Endothelial cell of umbilical vein (primary cell): ENCODE data around the gene UBE2U. TPM values are rescaled to one million over a fixed set of nuclear protein-coding genes. Genes with fewer than 3 reads are reported as not detected.

Experiments
- BruUV-seq: library from RNA; stranded (reverse); fragments of 400-500 nt; replicated peaks from 2 replicates; lab custom pipeline; 2021; lab: Mats Ljungman, UMichigan
- CTCF ChIA-PET: fragments of 300-600, 350-600 bp; sonication (Branson Sonifier 250); formaldehyde crosslinking; loops from one replicate; lab custom pipeline; 2021; ENCODE audit warnings: antibody characterized with exemption, inconsistent platforms; lab: Charles Lee
- POLR2A ChIA-PET: fragments of 300-600, 350-600 bp; sonication (Branson Sonifier 250); formaldehyde crosslinking; loops from one replicate; lab custom pipeline; 2021; ENCODE audit warnings: antibody characterized with exemption, inconsistent platforms; lab: Charles Lee
- DNase-seq: peaks from one replicate; pipeline ENCODE4 v3.0.0-alpha.2; 2011; ENCODE audit warnings: low read depth, low spot score
- FAIRE-seq: peaks from 2 replicates; lab custom pipeline; 2011; peaks lifted over from hg19 to GRCh38; lab: Jason Lieb, UNC
- H2AFZ ChIP-seq: 2 replicates; pipeline ENCODE4 v1.6.0; 2012; ENCODE audit warnings: low read depth, low read length, control low read depth, inconsistent platforms
- H3K27ac ChIP-seq: 2 replicates; pipeline ENCODE4 v1.5.1; 2011; ENCODE audit warnings: low read depth, mild to moderate bottlenecking, control low read depth, low read length, moderate library complexity; ENCODE audit not compliant: insufficient read depth
- H3K27me3 ChIP-seq, 2 experiments: 2 replicates each; pipeline versions ENCODE4 v1.6.0 to v1.6.1; 2011; ENCODE audit warnings: low read length in 2 of 2, mixed read lengths in 1 of 2; ENCODE audit not compliant: control insufficient read depth in 2 of 2, insufficient read depth in 2 of 2
- H3K36me3 ChIP-seq, 2 experiments: 2 replicates in 1 of 2; 3 replicates in 1 of 2; pipeline ENCODE4 v1.5.1; 2011; ENCODE audit warnings: low read length in 2 of 2, mild to moderate bottlenecking in 1 of 2, moderate library complexity in 1 of 2; ENCODE audit not compliant: control insufficient read depth in 2 of 2, insufficient read depth in 2 of 2; ENCODE audit errors: extremely low read depth in 1 of 2
- H3K4me1 ChIP-seq: 3 replicates; pipeline ENCODE4 v1.5.1; 2011; ENCODE audit warnings: mild to moderate bottlenecking, low read length; ENCODE audit not compliant: control insufficient read depth, insufficient read depth; ENCODE audit errors: extremely low read depth
- H3K4me2 ChIP-seq: 2 replicates; pipeline ENCODE4 v1.6.1; 2011; ENCODE audit warnings: low read length, control low read depth, mixed read lengths; ENCODE audit not compliant: insufficient read depth
- H3K4me3 ChIP-seq, 3 experiments: fragments of 200-600 bp in 1 of 3; sonication (generic), shearing (Covaris generic) in 1 of 3; replicated peaks in 1 of 3; 2 replicates each; pipeline ENCODE4 v1.5.1; 2011 to 2016; ENCODE audit warnings: control low read depth in 3 of 3, low read length in 3 of 3, mild to moderate bottlenecking in 2 of 3, inconsistent platforms in 1 of 3, low read depth in 1 of 3, moderate library complexity in 1 of 3; ENCODE audit not compliant: insufficient read depth in 1 of 3
- H3K79me2 ChIP-seq: 2 replicates; pipeline ENCODE4 v1.6.0; 2012; ENCODE audit warnings: low read length, inconsistent platforms; ENCODE audit not compliant: control insufficient read depth, insufficient read depth
- H3K9ac ChIP-seq: replicated peaks from 2 replicates; pipeline ENCODE3; 2011; ENCODE audit warnings: low read length, control low read depth; ENCODE audit not compliant: insufficient read depth; ENCODE audit errors: extremely low read depth
- H3K9me1 ChIP-seq: replicated peaks from 3 replicates; pipeline ENCODE4 v1.6.0; 2011; ENCODE audit warnings: mild to moderate bottlenecking, low read length; ENCODE audit not compliant: control insufficient read depth, insufficient read depth; ENCODE audit errors: extremely low read depth
- H3K9me3 ChIP-seq: replicated peaks from 2 replicates; pipeline ENCODE4 v1.5.1; 2012; ENCODE audit warnings: low read length, inconsistent platforms; ENCODE audit not compliant: control insufficient read depth, insufficient read depth
- H4K20me1 ChIP-seq: replicated peaks from 2 replicates; pipeline ENCODE3; 2011; ENCODE audit warnings: mild to moderate bottlenecking, low read length; ENCODE audit not compliant: control insufficient read depth, insufficient read depth; ENCODE audit errors: extremely low read depth
- GATA2 ChIP-seq: IDR thresholded peaks from 2 replicates; pipeline ENCODE4 v1.7.0; 2011; ENCODE audit warnings: low read depth, mild to moderate bottlenecking, moderate library complexity, mixed read lengths, low read length; ENCODE audit not compliant: insufficient read length, insufficient read depth
- JUN ChIP-seq: IDR thresholded peaks from 2 replicates; pipeline ENCODE4 v1.6.1; 2011; ENCODE audit warnings: borderline replicate concordance, low read depth; ENCODE audit not compliant: insufficient read length, insufficient read depth
- MYC ChIP-seq: IDR thresholded peaks from one replicate; pipeline ENCODE4 v1.6.1; 2011; ENCODE audit warnings: mild to moderate bottlenecking, low read depth, low read length
- POLR2A ChIP-seq: IDR thresholded peaks from 2 replicates; pipeline ENCODE4 v1.6.1; 2012; ENCODE audit warnings: low read depth, mild to moderate bottlenecking, control low read depth, low read length
- POLR2AphosphoS5 ChIP-seq: IDR thresholded peaks from 2 replicates; pipeline ENCODE4 v1.6.1; 2012; ENCODE audit warnings: low read depth, mild to moderate bottlenecking, control low read depth, low read length, moderate library complexity; ENCODE audit not compliant: insufficient read depth
- dilution Hi-C: fragments of 300-500 bp; cut with MboI; formaldehyde crosslinking; loops from one replicate; pipeline ENCODE4 v1.15.0; 2019; ENCODE audit warnings: low sequenced_read_pairs; ENCODE audit not compliant: extremely low pct_ligation_motif_present
- intact Hi-C: fragments of 100-400 bp; cut with micrococcal nuclease; formaldehyde crosslinking; loops from one replicate; pipeline ENCODE4 v1.10.0; 2022
- polyA plus RNA-seq, 4 experiments: library from polyadenylated mRNA; depleted of rRNA in 3 of 4; stranded (reverse) in 3 of 4; unstranded in 1 of 4; fragments of >200 nt; gene quantifications; 2 replicates each; pipeline versions ENCODE4 v1.2.1 to v1.2.3, GENCODE V29; 2011 to 2012; ENCODE audit warnings: missing spikeins in 1 of 4
- total RNA-seq: library from RNA; stranded (reverse); gene quantifications from 2 replicates; pipeline ENCODE4 v1.2.3, GENCODE V29; 2021
- TF ChIP-seq, protein P1 (sequence below), 2 donors: IDR thresholded peaks; 1 replicate in 1 of 2; 2 replicates in 1 of 2; pipeline ENCODE4 v1.5.1; 2011; ENCODE audit warnings: low read length in 2 of 2, mild to moderate bottlenecking in 2 of 2, moderate library complexity in 2 of 2, control low read depth in 1 of 2, inconsistent platforms in 1 of 2, low read depth in 1 of 2; ENCODE audit not compliant: insufficient read depth in 1 of 2; ENCODE audit errors: extremely low read depth in 1 of 2
- TF ChIP-seq, protein P2 (sequence below): IDR thresholded peaks from 2 replicates; pipeline ENCODE4 v1.6.1; 2011; ENCODE audit not compliant: insufficient read depth, insufficient read length

Gene UBE2U
- total and polyA plus RNA-seq, 2 donors (not counting 3 experiments of a cell fraction or from before 2014, with no cell fraction given), result not detected

DNA sequence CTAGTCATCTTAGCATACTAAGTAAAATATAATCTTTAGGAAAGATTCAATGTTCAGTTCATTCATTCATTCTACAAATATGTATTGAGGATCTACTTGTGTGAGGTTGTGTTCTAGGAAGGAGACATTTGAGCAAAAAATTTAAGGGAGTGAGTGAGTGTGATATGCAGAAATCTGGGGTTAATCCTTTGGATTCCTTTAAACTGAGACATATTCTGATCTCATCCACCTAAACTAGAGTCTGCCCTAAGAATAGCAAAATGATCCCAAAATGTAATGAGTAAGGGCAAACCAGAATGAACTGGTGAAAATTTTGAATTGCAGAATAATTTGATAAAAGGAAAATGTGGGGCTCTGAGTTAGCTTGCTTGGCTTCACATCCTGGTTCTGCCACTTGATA lies 8.6 kb downstream of the UBE2U start:
- H3K27ac ChIP-seq, result no peak overlapping the region
- TF ChIP-seq, protein P1, sequence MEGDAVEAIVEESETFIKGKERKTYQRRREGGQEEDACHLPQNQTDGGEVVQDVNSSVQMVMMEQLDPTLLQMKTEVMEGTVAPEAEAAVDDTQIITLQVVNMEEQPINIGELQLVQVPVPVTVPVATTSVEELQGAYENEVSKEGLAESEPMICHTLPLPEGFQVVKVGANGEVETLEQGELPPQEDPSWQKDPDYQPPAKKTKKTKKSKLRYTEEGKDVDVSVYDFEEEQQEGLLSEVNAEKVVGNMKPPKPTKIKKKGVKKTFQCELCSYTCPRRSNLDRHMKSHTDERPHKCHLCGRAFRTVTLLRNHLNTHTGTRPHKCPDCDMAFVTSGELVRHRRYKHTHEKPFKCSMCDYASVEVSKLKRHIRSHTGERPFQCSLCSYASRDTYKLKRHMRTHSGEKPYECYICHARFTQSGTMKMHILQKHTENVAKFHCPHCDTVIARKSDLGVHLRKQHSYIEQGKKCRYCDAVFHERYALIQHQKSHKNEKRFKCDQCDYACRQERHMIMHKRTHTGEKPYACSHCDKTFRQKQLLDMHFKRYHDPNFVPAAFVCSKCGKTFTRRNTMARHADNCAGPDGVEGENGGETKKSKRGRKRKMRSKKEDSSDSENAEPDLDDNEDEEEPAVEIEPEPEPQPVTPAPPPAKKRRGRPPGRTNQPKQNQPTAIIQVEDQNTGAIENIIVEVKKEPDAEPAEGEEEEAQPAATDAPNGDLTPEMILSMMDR (IDR thresholded peaks at IDR 0.05; ENCODE audit: extremely low read depth in 1 of 2, insufficient read depth in 1 of 2, low read depth in 1 of 2, low read length in 2 of 2), result no peak
- TF ChIP-seq, protein P2, sequence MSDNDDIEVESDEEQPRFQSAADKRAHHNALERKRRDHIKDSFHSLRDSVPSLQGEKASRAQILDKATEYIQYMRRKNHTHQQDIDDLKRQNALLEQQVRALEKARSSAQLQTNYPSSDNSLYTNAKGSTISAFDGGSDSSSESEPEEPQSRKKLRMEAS, result no peak
- TF ChIP-seq MYC (no peak), JUN (no peak), POLR2A (no peak), GATA2 (no peak)
- H3K9ac ChIP-seq, result no peak overlapping the region
- dilution Hi-C loops (no loop called here), intact Hi-C loops (no loop called here)
- no peaks in the 10 kb centered on the region for H3K9me3 ChIP-seq
- H3K4me3 ChIP-seq, result no peak overlapping the region
- FAIRE-seq (no peak), DNase-seq (no peak)
- no TSS peak for BruUV-seq
- H3K4me1 ChIP-seq, result no peaks in the 10 kb centered on the region
- H2AFZ ChIP-seq, result no peak overlapping the region
- no peaks in the 10 kb centered on the region for H3K9me1 ChIP-seq
- ChIA-PET CTCF (no interaction called here), POLR2A (no interaction called here)
- H3K4me2 ChIP-seq, result no peak overlapping the region
- no peaks in the 10 kb centered on the region for H3K79me2 ChIP-seq
- peaks cover 2 to 3% of the 10 kb centered on the region in 2 experiments for H3K27me3 ChIP-seq
- H4K20me1 ChIP-seq, result no peaks in the 10 kb centered on the region
- H3K36me3 ChIP-seq, result no peaks in the 10 kb centered on the region

DNA sequence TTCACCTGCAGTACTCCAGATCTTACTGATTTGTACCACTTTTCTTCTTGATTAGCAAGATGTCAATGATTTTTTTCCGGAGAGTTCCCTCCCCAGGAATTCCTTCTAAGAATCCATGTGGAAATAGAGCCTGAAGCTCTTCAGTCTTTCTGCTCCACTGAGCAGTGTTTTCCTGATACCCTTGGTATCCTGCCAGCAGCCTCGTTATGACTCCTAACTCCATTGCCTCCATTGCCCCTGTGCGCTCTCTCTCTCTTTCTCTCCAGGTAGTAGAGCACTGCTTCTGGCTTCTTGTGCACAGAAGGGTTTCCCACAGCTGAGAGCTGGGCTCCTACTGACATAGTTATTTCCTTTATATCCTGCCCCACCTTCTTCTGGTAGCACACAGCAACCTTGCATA lies 12.2 kb downstream of the UBE2U start:
- H3K36me3 ChIP-seq, result no peaks in the 10 kb centered on the region
- POLR2A ChIA-PET, result no interaction called here

More for the DNA sequence above, 12.2 kb downstream of the UBE2U start:
- H3K27me3 ChIP-seq, result peaks cover 2 to 3% of the 10 kb centered on the region in 2 experiments
- H3K9ac ChIP-seq, result no peak overlapping the region
- FAIRE-seq, result no peak
- H3K4me3 ChIP-seq, result no peak overlapping the region
- no peaks in the 10 kb centered on the region for H3K4me1 ChIP-seq
- H2AFZ ChIP-seq, result no peak overlapping the region
- H4K20me1 ChIP-seq, result no peaks in the 10 kb centered on the region
- BruUV-seq, result no TSS peak
- no peak overlapping the region for H3K27ac ChIP-seq
- TF ChIP-seq POLR2AphosphoS5 (no peak), POLR2A (no peak)
- H3K79me2 ChIP-seq, result no peaks in the 10 kb centered on the region
- dilution Hi-C loops (no loop called here), intact Hi-C loops (no loop called here)
- no peaks in the 10 kb centered on the region for H3K9me1 ChIP-seq
- CTCF ChIA-PET, result interaction anchor here (1.3 kb wide), 1 partner anchor 78 kb away, joined by 3 read pairs; no protein-coding TSS in a partner anchor
- DNase-seq, result no peak
- no peak overlapping the region for H3K4me2 ChIP-seq
- no peaks in the 10 kb centered on the region for H3K9me3 ChIP-seq
